GM12872 (cell line): Measurements from ENCODE around the gene HOXA13.

Experiments used
- TF ChIP-seq, protein P1 (sequence below): IDR thresholded peaks from 3 replicates; pipeline ENCODE4 v1.5.1; 2011; ENCODE audit warnings: low read depth, mild to moderate bottlenecking, low read length, moderate library complexity; ENCODE audit not compliant: insufficient read depth

Gene HOXA13

GRCh38 chr7:27185013-27185853 is 14.7 kb downstream of the HOXA13 start, which contains the start of gene HOXA11:
Gene HOXA11 (minus strand): TSS chr7:27185232. CDS start chr7:27185144, 88 bp downstream.
- TF ChIP-seq, protein P1, sequence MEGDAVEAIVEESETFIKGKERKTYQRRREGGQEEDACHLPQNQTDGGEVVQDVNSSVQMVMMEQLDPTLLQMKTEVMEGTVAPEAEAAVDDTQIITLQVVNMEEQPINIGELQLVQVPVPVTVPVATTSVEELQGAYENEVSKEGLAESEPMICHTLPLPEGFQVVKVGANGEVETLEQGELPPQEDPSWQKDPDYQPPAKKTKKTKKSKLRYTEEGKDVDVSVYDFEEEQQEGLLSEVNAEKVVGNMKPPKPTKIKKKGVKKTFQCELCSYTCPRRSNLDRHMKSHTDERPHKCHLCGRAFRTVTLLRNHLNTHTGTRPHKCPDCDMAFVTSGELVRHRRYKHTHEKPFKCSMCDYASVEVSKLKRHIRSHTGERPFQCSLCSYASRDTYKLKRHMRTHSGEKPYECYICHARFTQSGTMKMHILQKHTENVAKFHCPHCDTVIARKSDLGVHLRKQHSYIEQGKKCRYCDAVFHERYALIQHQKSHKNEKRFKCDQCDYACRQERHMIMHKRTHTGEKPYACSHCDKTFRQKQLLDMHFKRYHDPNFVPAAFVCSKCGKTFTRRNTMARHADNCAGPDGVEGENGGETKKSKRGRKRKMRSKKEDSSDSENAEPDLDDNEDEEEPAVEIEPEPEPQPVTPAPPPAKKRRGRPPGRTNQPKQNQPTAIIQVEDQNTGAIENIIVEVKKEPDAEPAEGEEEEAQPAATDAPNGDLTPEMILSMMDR, result no peak

DNA sequence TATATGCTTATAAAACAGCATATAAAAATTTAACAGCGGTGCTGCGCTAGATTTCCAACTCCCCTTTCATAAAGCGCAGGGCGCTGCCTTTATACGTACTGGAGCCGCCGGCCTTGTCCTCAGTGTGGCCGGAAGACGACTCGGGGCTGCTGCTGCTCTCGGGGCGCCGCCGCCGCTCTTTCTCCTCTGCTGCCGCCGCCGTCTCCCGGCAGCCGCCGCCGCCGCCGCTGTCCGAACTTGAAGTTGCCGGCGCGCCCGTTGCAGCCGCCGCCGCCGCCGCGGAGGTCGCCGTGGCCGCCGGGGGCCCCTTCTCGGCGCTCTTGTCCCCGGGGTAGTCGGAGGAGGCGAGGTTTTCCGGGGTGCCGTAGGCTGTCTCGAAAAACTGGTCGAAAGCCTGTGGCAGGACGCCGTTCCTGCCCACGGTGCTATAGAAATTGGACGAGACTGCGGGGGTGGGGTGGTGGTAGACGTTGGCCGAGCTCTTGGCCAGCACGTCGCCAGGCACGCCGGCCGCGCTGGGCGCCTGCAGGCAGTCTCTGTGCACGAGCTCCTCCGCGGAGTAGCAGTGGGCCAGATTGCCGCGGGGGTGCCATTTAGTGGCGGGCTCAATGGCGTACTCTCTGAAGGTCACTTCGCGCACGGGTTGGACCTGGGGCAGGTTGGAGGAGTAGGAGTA is 15.4 kb downstream of the HOXA13 start:
- TF ChIP-seq, protein P1, result no peak

DNA sequence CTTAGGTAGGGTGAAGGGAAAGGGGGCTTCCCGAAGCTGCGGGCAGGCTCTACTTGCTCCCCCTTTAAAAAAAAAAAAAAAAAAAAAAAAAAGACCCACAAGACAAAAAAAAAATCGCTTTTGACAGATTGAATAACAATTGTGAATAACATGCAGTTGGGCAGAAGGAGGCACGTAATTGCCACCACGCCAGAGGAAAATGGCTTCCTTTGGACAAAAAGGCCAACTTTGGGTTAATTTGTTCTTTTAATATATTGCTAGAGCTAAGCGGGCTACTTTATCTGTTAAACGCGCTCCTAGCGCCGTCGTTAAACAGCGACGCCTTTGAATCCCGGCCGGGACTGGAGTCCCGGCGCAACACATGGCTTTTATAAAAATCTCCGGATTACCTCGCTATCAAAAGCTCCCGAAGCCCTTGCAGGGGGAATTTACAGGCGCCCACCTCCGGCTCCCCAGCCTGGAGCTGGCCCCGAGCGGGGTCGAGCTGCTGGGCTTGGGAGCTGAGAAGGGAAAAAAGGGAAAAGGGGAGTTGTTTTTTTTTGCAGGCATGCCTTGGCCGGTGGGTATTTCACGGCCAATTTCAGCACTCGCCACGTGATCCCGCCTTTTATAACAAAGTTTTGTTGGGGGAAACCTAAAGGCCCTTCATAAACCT is 16.1 kb downstream of the HOXA13 start:
- TF ChIP-seq, protein P1, result no peak

DNA sequence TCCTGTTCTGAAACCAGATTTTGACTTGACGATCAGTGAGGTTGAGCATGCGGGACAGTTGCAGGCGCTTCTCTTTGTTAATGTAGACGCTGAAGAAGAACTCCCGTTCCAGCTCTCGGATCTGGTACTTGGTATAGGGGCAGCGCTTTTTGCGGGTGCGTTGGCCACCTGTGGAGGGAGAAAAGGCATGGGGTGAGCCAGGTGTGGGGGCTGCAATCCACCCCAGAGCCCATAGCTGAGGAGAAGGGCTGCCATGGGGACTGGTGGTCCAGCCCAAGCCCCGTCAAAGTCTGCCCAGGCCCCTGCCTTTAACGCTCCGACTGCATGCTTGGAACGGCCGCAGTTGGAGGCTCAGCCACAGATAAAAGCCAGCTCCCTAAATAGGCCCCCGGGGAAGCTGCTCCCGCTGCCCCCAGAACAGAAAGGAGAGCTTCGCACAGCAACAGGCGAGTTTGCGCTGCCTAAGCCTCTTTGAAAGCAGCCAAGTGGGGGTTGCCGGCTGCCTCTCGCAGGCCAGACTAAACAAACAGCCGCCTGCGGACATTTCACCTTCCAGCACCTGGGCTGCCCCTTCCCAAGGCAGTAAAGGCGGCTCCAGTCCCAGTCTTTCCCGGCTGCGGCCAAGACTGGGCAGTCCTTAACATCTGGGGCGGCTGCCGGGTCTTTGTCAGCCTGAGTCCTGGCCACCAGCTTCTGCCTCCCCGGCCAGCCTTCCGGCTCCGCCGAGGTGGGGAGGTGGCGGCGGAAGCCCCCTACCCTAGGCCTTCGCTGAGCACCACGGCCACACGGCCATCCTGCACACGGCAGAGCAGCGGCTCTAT is 16.8 kb downstream of the HOXA13 start:
- TF ChIP-seq, protein P1, result no peak

GRCh38 chr7:27182285-27182841 is 17.5 kb downstream of the HOXA13 start:
- TF ChIP-seq, protein P1, result no peak

- TF ChIP-seq, protein P1, result no peak
These were observed 18.1 kb downstream of the HOXA13 start for GRCh38 chr7:27181795-27182275.
